Panc1 (cell line): ENCODE results near the gene C19orf25. TPM values are rescaled to one million over a fixed set of nuclear protein-coding genes. Genes with fewer than 3 reads are reported as not detected.
A peak's percentile ranks its signal among the peaks of the same experiment; 100 is the strongest.

Experiments used
- ATAC-seq: fragments of 200-7000 bp; cut with Tn5 transposase; 2 replicates; pipeline ENCODE4 v1.9.1; 2020; ENCODE audit warnings: mild to moderate bottlenecking, moderate library complexity
- Bru-seq: library from RNA; stranded (reverse); fragments of 400-500 nt; gene quantifications from one replicate; lab custom pipeline; 2021; lab: Mats Ljungman, UMichigan
- BruChase-seq, 2 experiments: library from RNA; stranded (reverse); fragments of 400-500 nt; gene quantifications; one replicate each; lab custom pipeline; 2021; lab: Mats Ljungman, UMichigan
- BruUV-seq: library from RNA; stranded (reverse); fragments of 400-500 nt; replicated peaks from 2 replicates; lab custom pipeline; 2021; lab: Mats Ljungman, UMichigan
- CTCF ChIA-PET: fragments of 300-600 bp; sonication (Branson Sonifier 250); formaldehyde crosslinking; loops from one replicate; lab custom pipeline; 2022; ENCODE audit warnings: antibody characterized with exemption; lab: Charles Lee
- POLR2A ChIA-PET: fragments of 300-600 bp; sonication (Branson Sonifier 250); formaldehyde crosslinking; loops from one replicate; lab custom pipeline; 2022; ENCODE audit warnings: antibody characterized with exemption; lab: Charles Lee
- DNase-seq: peaks from one replicate; pipeline ENCODE4 v3.0.0-alpha.2; 2010; ENCODE audit warnings: low read depth, low spot score
- H3K27ac ChIP-seq: 2 replicates; pipeline ENCODE4 v1.5.1; 2011; ENCODE audit warnings: mild to moderate bottlenecking, low read length, inconsistent platforms
- H3K27me3 ChIP-seq: fragments of 200-500 bp; sonication (Bioruptor generic); 2 replicates; pipeline ENCODE4 v1.6.0; 2014; ENCODE audit warnings: low read length, inconsistent platforms; ENCODE audit not compliant: control insufficient read depth, insufficient read depth
- H3K36me3 ChIP-seq: fragments of 200-500 bp; sonication (Bioruptor generic); 2 replicates; pipeline ENCODE4 v1.5.1; 2014; ENCODE audit warnings: inconsistent platforms, mild to moderate bottlenecking, low read length, moderate library complexity; ENCODE audit not compliant: control insufficient read depth, insufficient read depth
- H3K4me1 ChIP-seq: 2 replicates; pipeline ENCODE4 v1.5.1; 2011; ENCODE audit warnings: inconsistent platforms, mild to moderate bottlenecking, low read length, moderate library complexity; ENCODE audit not compliant: control insufficient read depth, insufficient read depth
- H3K4me3 ChIP-seq, 2 experiments: 2 replicates each; pipeline ENCODE4 v1.5.1; 2011 to 2012; ENCODE audit warnings: low read depth in 2 of 2, low read length in 2 of 2, mild to moderate bottlenecking in 2 of 2, inconsistent platforms in 1 of 2, moderate library complexity in 1 of 2
- H3K9me3 ChIP-seq: fragments of 200-500 bp; sonication (Bioruptor generic); 2 replicates; pipeline ENCODE4 v1.5.1; 2014; ENCODE audit warnings: low read depth, mild to moderate bottlenecking, inconsistent platforms, low read length, moderate library complexity; ENCODE audit not compliant: control insufficient read depth, insufficient read depth
- CTCF ChIP-seq: fragments of 450-650 bp; IDR thresholded peaks from 2 replicates; pipeline ENCODE4 v1.5.1; 2017; ENCODE audit warnings: mild to moderate bottlenecking
- POLR2AphosphoS5 ChIP-seq: IDR thresholded peaks from 2 replicates; pipeline ENCODE4 v1.6.1; 2012; ENCODE audit warnings: mild to moderate bottlenecking, low read depth, low read length, moderate library complexity
- REST ChIP-seq, 2 experiments: IDR thresholded peaks; 2 replicates each; pipeline ENCODE4 v1.6.1; 2011 to 2012; ENCODE audit warnings: low read depth in 2 of 2, control low read depth in 1 of 2, low read length in 1 of 2, mild to moderate bottlenecking in 1 of 2, moderate library complexity in 1 of 2; ENCODE audit not compliant: insufficient read depth in 1 of 2
- SIN3A ChIP-seq: IDR thresholded peaks from 2 replicates; pipeline ENCODE4 v1.6.1; 2012; ENCODE audit warnings: low read depth, mild to moderate bottlenecking, low read length, moderate library complexity, borderline replicate concordance; ENCODE audit not compliant: insufficient read depth
- TCF7L2 ChIP-seq: IDR thresholded peaks from 2 replicates; pipeline ENCODE4 v1.6.1; 2011; ENCODE audit warnings: mild to moderate bottlenecking, low read depth, low read length, inconsistent platforms
- in situ Hi-C: cut with HindIII; loops from 2 replicates; pipeline ENCODE4 v1.10.0; 2016; ENCODE audit warnings: low sequenced_read_pairs, low pct_unique_long_range_greater_than_20kb
- intact Hi-C: fragments of 100-400 bp; cut with micrococcal nuclease; formaldehyde crosslinking; loops from one replicate; pipeline ENCODE4 v1.10.0; 2022; ENCODE audit not compliant: unreplicated experiment
- long read RNA-seq: library from polyadenylated mRNA; unstranded; transcript quantifications from one replicate; pipeline ENCODE4 v2.0.0, GENCODE V29; 2021; ENCODE audit not compliant: unreplicated experiment
- polyA plus RNA-seq: library from polyadenylated mRNA; unstranded; fragments of >200 nt; gene quantifications from one replicate; pipeline ENCODE4 v1.2.1, GENCODE V29; 2012; ENCODE audit warnings: missing spikeins; ENCODE audit not compliant: insufficient read length
- total RNA-seq: library from RNA; stranded (reverse); gene quantifications from one replicate; pipeline ENCODE4 v1.2.1, GENCODE V29; 2021; ENCODE audit not compliant: unreplicated experiment

Gene C19orf25
- total RNA-seq: 34.7 TPM
- polyA plus RNA-seq: 31.1 TPM
- percentile 64 among the genes with signal in this experiment for Bru-seq, nascent RNA
- percentile 72 among the genes with signal in this experiment for BruChase-seq, experiment 1, labeled RNA remaining after a 2-hour chase
- percentile 79 among the genes with signal in this experiment for BruChase-seq, experiment 2, labeled RNA remaining after a 6-hour chase
- long read RNA-seq, transcript C19orf25-203 (3 exons, 1,837 nt): major isoform, 24 of 48 reads
- long read RNA-seq, transcript C19orf25-211 (1 exons, 2,314 nt): minor isoform, 9 of 48 reads
- long read RNA-seq, partial matches to known transcripts: 1 of 48 reads
- long read RNA-seq, other reads (novel, unspliced or antisense): 8 of 48 reads

- peak within 1 kb of the TSS; percentile 67 to 84 for H3K4me3 ChIP-seq
- H3K27ac ChIP-seq: peak within 1 kb of the TSS; percentile 89
- H3K36me3 ChIP-seq: no peaks in the 10 kb centered on the region; the same call in 1 of the 2 replicates
- peak; percentile 97 for ATAC-seq
- DNase-seq: peak; percentile 71
- peaks cover 4% of the 10 kb centered on the region for H3K4me1 ChIP-seq
- ChIA-PET CTCF (no interaction called here), POLR2A (interaction anchor here (0.6 kb wide), 1 partner anchor 950 kb away, joined by 6 read pairs; no protein-coding TSS in a partner anchor)
- intact Hi-C loops: no loop called here
- 0 out of 2 replicates have a peak, but pooled peaks have one; percentile 26 for TF ChIP-seq SIN3A
- TF ChIP-seq CTCF: no peak
- peak; percentile 68 for TF ChIP-seq POLR2AphosphoS5
- TF ChIP-seq REST (IDR thresholded peaks at IDR 0.05; ENCODE audit: insufficient read depth in 1 of 2, low read depth in 2 of 2, low read length in 1 of 2): peak in 1 of 2 experiments; percentile 7; a peak in 1 of 4 replicates
- TF ChIP-seq TCF7L2: no peak
- H3K27me3 ChIP-seq: no peaks in the 10 kb centered on the region
- BruUV-seq: no TSS peak
- no peaks in the 10 kb centered on the region for H3K9me3 ChIP-seq
- in situ Hi-C loops: no loop called here
Measured at GRCh38 chr19:1478934-1479707, at the start of gene C19orf25. C19orf25 (minus strand) TSS chr19:1479215; CDS start chr19:1478903, 312 bp downstream.

GRCh38 chr19:1527650-1528309, 48.8 kb upstream of the C19orf25 start:
- ATAC-seq: peak; percentile 69
- TF ChIP-seq SIN3A (no peak), CTCF (no peak)
- CTCF ChIA-PET: no interaction called here
- intact Hi-C loops (no loop called here), in situ Hi-C loops (no loop called here)
- no peaks in the 10 kb centered on the region for H3K9me3 ChIP-seq
- no TSS peak for BruUV-seq
- H3K4me3 ChIP-seq: no peak overlapping the region
- POLR2A ChIA-PET: no interaction called here
- H3K4me1 ChIP-seq: no peaks in the 10 kb centered on the region
- H3K36me3 ChIP-seq: no peaks in the 10 kb centered on the region
- H3K27me3 ChIP-seq: no peaks in the 10 kb centered on the region; the same call in 1 of the 2 replicates
- no peak for DNase-seq
- H3K27ac ChIP-seq: no peak overlapping the region
